ENCODE data around the gene TRAPPC3. TPM values are rescaled to one million over a fixed set of nuclear protein-coding genes. Genes with fewer than 3 reads are reported as not detected.
A peak's percentile ranks its signal among the peaks of the same experiment; 100 is the strongest.

Gene TRAPPC3
- total RNA-seq, 4 donors from 2014 or later, result 101 to 156 (median 148) TPM

GRCh38 chr1:36135796-36136195 lies 13.5 kb downstream of the TRAPPC3 start:
- Histone ChIP-seq H3K36me3 (peaks cover 13 to 16% of the 10 kb centered on the region in 2 donors), H3K9me3 (no peaks in the 10 kb centered on the region), H3K4me1 (peaks cover 17 to 40% of the 10 kb centered on the region in 2 donors), H3K27me3 (no peaks in the 10 kb centered on the region), H3K4me3 (replicated peaks in 1 of 3) (no peak overlapping the region), H3K27ac (peak overlapping the region; percentile 41 to 67 (median 56))
- intact Hi-C loops (cut with DNase I), result loop anchor here (5.0 kb wide), 1 partner anchor 38 kb away; no protein-coding TSS in a partner anchor
- TF ChIP-seq POLR2A (IDR thresholded peaks at IDR 0.05), result no peak
- TF ChIP-seq, protein P1, sequence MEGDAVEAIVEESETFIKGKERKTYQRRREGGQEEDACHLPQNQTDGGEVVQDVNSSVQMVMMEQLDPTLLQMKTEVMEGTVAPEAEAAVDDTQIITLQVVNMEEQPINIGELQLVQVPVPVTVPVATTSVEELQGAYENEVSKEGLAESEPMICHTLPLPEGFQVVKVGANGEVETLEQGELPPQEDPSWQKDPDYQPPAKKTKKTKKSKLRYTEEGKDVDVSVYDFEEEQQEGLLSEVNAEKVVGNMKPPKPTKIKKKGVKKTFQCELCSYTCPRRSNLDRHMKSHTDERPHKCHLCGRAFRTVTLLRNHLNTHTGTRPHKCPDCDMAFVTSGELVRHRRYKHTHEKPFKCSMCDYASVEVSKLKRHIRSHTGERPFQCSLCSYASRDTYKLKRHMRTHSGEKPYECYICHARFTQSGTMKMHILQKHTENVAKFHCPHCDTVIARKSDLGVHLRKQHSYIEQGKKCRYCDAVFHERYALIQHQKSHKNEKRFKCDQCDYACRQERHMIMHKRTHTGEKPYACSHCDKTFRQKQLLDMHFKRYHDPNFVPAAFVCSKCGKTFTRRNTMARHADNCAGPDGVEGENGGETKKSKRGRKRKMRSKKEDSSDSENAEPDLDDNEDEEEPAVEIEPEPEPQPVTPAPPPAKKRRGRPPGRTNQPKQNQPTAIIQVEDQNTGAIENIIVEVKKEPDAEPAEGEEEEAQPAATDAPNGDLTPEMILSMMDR (IDR thresholded peaks at IDR 0.05), result no peak
- DNase-seq, result no peak

DNA sequence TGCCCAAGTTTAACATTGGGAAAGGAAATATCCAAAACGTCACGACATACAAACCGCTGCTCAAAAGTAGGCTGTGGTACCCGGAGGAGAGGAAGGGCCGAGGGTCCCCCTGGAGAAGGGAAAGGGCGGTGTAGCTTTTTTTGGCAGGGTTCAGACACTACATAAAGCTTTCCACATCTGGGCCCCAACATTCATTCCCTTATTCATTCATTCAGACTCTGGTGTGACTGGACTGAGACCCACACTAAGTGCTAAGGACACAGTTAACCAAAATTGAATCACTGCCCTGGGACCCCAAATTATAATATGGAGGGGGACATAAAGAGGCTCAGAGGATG lies 14.0 kb downstream of the TRAPPC3 start:
- no peaks in the 10 kb centered on the region for H3K9me3 ChIP-seq
- H3K27me3 ChIP-seq, result no peaks in the 10 kb centered on the region
- H3K4me1 ChIP-seq, result peaks cover 16 to 35% of the 10 kb centered on the region in 2 donors
- intact Hi-C loops (cut with DNase I), result loop anchor here (5.0 kb wide), 1 partner anchor 38 kb away; no protein-coding TSS in a partner anchor
- peak overlapping the region in 2 of 3 donors; percentile 41 to 67 for H3K27ac ChIP-seq
- DNase-seq, result no peak
- TF ChIP-seq, protein P1 (IDR thresholded peaks at IDR 0.05), result no peak
- TF ChIP-seq POLR2A (IDR thresholded peaks at IDR 0.05), result no peak
- no peak overlapping the region for H3K4me3 ChIP-seq (replicated peaks in 1 of 3)
- peaks cover 13 to 16% of the 10 kb centered on the region in 2 donors for H3K36me3 ChIP-seq
- 70 to 81% methylated on average over 6 of the region's 6 CpGs for WGBS, 2 donors

DNA sequence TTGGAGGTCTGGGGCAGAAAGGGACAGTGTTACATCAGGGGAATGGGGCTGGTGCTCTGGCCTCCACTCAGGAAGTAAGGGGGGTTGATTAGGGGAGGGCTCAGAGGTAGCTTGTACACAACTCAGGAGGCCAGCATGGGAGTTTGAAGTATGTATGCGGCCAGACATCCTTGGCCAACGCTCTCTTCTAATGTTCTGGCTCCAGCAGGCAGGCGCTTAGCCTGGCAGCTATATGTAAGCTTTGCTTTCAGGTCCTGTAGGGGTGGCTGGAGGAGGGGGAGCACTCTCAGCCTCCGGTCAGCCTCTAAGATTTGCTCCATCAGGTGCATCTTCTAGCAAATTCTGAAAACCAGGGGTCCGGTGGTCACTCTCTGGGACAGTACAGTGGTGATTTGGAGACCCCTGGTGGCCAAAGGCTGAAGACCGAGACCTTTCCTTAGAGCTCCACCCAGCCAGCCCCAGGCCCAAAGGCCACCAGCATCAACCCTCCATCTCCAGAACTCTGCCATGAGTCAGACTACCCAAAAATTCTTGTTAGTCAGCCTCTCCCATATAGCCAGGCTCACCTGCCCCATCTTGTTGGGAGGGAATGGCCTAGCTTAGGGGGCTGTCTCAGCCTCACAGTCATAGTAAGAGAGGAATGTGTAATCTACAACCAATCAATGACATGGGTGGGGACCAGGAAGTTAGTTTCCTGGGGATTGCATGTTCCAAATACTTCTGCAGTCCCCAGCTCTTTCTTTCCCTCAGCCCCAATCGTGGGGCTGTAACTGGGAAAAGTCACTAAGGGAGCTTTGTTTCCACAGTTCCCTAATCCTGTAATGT lies 14.6 kb downstream of the TRAPPC3 start:
- peak overlapping the region in 2 of 3 donors; percentile 41 to 67 for H3K27ac ChIP-seq
- no peak overlapping the region for H3K4me3 ChIP-seq (replicated peaks in 1 of 3)
- H3K27me3 ChIP-seq, result no peaks in the 10 kb centered on the region
- intact Hi-C loops (cut with DNase I), result loop anchor here (5.0 kb wide), 1 partner anchor 37 kb away; no protein-coding TSS in a partner anchor
- TF ChIP-seq, protein P1 (IDR thresholded peaks at IDR 0.05), result peak; percentile 24 to 69 (median 53)
- no peak for TF ChIP-seq POLR2A (IDR thresholded peaks at IDR 0.05)
- peaks cover 13 to 16% of the 10 kb centered on the region in 2 donors for H3K36me3 ChIP-seq
- no peaks in the 10 kb centered on the region for H3K9me3 ChIP-seq
- peaks cover 10 to 29% of the 10 kb centered on the region in 2 donors for H3K4me1 ChIP-seq
- DNase-seq, result peak; percentile 44 to 52
- 66 to 67% methylated on average over 5 to 7 of the region's 7 CpGs for WGBS, 2 donors

GRCh38 chr1:36134031-36134430 lies 15.3 kb downstream of the TRAPPC3 start:
- Histone ChIP-seq H3K36me3 (peaks cover 13% of the 10 kb centered on the region in 2 donors), H3K27me3 (no peaks in the 10 kb centered on the region), H3K4me1 (peaks cover 10 to 29% of the 10 kb centered on the region in 2 donors), H3K27ac (no peak overlapping the region), H3K9me3 (no peaks in the 10 kb centered on the region), H3K4me3 (replicated peaks in 1 of 3) (no peak overlapping the region)
- DNase-seq, result no peak
- intact Hi-C loops (cut with DNase I), result no loop called here
- 60 to 83% methylated on average over 5 to 6 of the region's 6 CpGs for WGBS, 2 donors
- TF ChIP-seq, protein P1 (IDR thresholded peaks at IDR 0.05), result no peak
- TF ChIP-seq POLR2A (IDR thresholded peaks at IDR 0.05), result no peak

- 85 to 95% methylated on average over 3 of the region's 3 CpGs for whole genome bisulfite sequencing, 2 donors
- peaks cover 11 to 13% of the 10 kb centered on the region in 2 donors for H3K36me3 ChIP-seq
- no peak overlapping the region for H3K4me3 ChIP-seq (replicated peaks in 1 of 3)
- H3K9me3 ChIP-seq, result no peaks in the 10 kb centered on the region
- TF ChIP-seq, protein P1 (IDR thresholded peaks at IDR 0.05), result no peak
- no peak for TF ChIP-seq POLR2A (IDR thresholded peaks at IDR 0.05)
- peaks cover 10 to 29% of the 10 kb centered on the region in 2 donors for H3K4me1 ChIP-seq
- no peaks in the 10 kb centered on the region for H3K27me3 ChIP-seq
- H3K27ac ChIP-seq, result no peak overlapping the region
- no peak for DNase-seq
- intact Hi-C loops (cut with DNase I), result no loop called here
These were observed 15.8 kb downstream of the TRAPPC3 start for GRCh38 chr1:36133484-36133883.
